DOHH2 (cell line): ENCODE measurements around the gene VSIG10L2.

Source experiments
- CTCF ChIP-seq: fragments of 200-600 bp; sonication (generic); IDR thresholded peaks from one replicate; pipeline ENCODE4 v1.5.1; 2014; ENCODE audit warnings: antibody characterized with exemption, mild to moderate bottlenecking, low read depth, low read length; ENCODE audit not compliant: poor library complexity, severe bottlenecking
- EZH2phosphoT487 ChIP-seq: fragments of 200-600 bp; sonication (generic); IDR thresholded peaks from 2 replicates; pipeline ENCODE4 v1.6.1; 2017; ENCODE audit warnings: borderline replicate concordance, mild to moderate bottlenecking, antibody characterized with exemption, low read length, moderate library complexity, mixed read lengths

GRCh38 chr11:125945797-125946520, at the start of gene VSIG10L2:
- no peak for TF ChIP-seq CTCF
- TF ChIP-seq EZH2phosphoT487, result no peak
